Neuron (in vitro differentiated cells): ENCODE results near the gene CPEB1.
A peak's percentile ranks its signal among the peaks of the same experiment; 100 is the strongest.

Experiments used
- H2AFZ ChIP-seq: one replicate; pipeline ENCODE4 v1.6.1; 2013; ENCODE audit warnings: low read depth, mild to moderate bottlenecking, inconsistent platforms, low read length, moderate library complexity
- H3K27me3 ChIP-seq: one replicate; pipeline ENCODE4 v1.6.1; 2013; ENCODE audit warnings: low read length; ENCODE audit not compliant: insufficient read depth
- H3K36me3 ChIP-seq: one replicate; pipeline ENCODE4 v1.6.1; 2013; ENCODE audit warnings: low read length; ENCODE audit not compliant: insufficient read depth
- H3K4me1 ChIP-seq: one replicate; pipeline ENCODE4 v1.6.1; 2013; ENCODE audit warnings: low read length; ENCODE audit not compliant: insufficient read depth
- H3K4me3 ChIP-seq: 2 replicates; pipeline ENCODE4 v1.5.1; 2013; ENCODE audit warnings: mild to moderate bottlenecking, low read length, moderate library complexity
- H3K9me3 ChIP-seq: one replicate; pipeline ENCODE4 v1.6.1; 2013; ENCODE audit warnings: low read length

The CPEB1 gene

GRCh38 chr15:82662641-82663040 lies 15.5 kb upstream of the CPEB1 start:
- H3K4me3 ChIP-seq, result no peak overlapping the region
- peaks cover 7% of the 10 kb centered on the region for H3K36me3 ChIP-seq
- H3K27me3 ChIP-seq, result no peaks in the 10 kb centered on the region

DNA sequence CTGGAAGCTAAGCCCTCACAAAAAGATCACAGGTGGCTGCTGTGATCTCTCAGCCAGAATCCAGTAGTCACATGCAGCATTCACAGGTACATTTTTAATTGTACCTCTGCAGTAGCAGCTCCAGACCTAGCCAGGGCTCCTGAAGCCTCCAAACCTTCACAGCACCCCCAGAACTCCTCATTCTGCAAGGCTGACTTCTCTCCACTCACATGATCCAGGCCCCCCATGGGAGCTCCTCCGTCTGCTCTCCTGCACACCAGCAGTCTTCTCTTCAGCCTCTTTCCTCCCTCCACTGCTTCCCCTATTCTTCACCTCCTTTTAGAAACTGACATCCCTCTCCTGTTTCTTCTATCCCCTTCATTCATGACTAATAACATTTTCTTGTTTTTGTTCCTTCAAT lies 13.2 kb upstream of the CPEB1 start:
- no peaks in the 10 kb centered on the region for H3K27me3 ChIP-seq
- H3K4me1 ChIP-seq, result no peaks in the 10 kb centered on the region
- H3K36me3 ChIP-seq, result peaks cover 7% of the 10 kb centered on the region
- no peak overlapping the region for H2AFZ ChIP-seq
- no peaks in the 10 kb centered on the region for H3K9me3 ChIP-seq
- H3K4me3 ChIP-seq, result no peak overlapping the region

More at GRCh38 chr15:82662641-82663040, 15.5 kb upstream of the CPEB1 start:
- Histone ChIP-seq H3K9me3 (no peaks in the 10 kb centered on the region), H3K4me1 (no peaks in the 10 kb centered on the region), H2AFZ (no peak overlapping the region)

GRCh38 chr15:82656641-82657266 lies 9.6 kb upstream of the CPEB1 start:
- H3K4me1 ChIP-seq, result no peaks in the 10 kb centered on the region
- H3K9me3 ChIP-seq, result no peaks in the 10 kb centered on the region
- H3K36me3 ChIP-seq, result peaks cover 4% of the 10 kb centered on the region
- H3K27me3 ChIP-seq, result no peaks in the 10 kb centered on the region
- no peak overlapping the region for H2AFZ ChIP-seq
- no peak overlapping the region for H3K4me3 ChIP-seq

- Histone ChIP-seq H3K4me1 (no peaks in the 10 kb centered on the region), H3K4me3 (no peak overlapping the region), H3K36me3 (peaks cover under 1% of the 10 kb centered on the region), H2AFZ (no peak overlapping the region), H3K27me3 (peaks cover under 1% of the 10 kb centered on the region), H3K9me3 (no peaks in the 10 kb centered on the region)
Observed at GRCh38 chr15:82655606-82656005, 8.4 kb upstream of the CPEB1 start.

DNA sequence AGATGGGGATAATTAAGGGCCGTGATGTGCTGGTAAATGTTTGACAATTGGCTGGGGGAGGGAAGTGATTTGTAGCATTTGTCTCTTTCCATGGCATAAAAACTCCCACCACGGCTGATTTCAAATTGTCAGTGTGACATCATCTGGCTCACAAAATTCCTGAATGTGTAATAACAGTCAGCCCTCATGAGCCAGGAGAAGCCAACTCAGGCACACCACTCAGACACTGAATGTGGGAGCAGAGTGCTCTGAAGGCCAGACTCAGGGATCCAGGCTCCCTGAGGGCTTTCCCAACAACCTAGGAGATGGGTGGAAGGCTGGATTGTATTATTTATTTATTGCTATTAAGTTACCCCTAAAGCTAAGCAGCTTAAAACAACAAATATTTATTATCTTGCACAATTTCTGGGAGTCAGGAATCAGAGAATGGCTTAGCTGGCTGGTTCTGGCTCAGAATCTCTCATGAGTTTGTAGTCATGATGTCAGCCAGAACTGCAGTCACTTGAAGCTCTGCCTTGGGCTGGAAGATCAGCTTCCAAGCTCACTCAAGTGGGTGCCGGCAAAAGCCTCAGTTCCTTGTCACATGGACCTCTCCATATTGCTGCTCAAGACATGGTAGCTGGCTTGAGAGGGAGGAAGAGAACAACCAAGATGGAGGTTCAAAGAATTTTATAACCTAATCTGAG lies 6.5 kb upstream of the CPEB1 start:
- H3K4me3 ChIP-seq, result no peak overlapping the region
- H3K9me3 ChIP-seq, result no peaks in the 10 kb centered on the region

GRCh38 chr15:82651708-82652107 lies 4.5 kb upstream of the CPEB1 start:
- Histone ChIP-seq H3K4me3 (no peak overlapping the region), H3K27me3 (peaks cover 32% of the 10 kb centered on the region), H3K36me3 (no peaks in the 10 kb centered on the region), H3K9me3 (peaks cover 3% of the 10 kb centered on the region), H3K4me1 (peaks cover 6% of the 10 kb centered on the region), H2AFZ (no peak overlapping the region)

More for the DNA sequence above, 6.5 kb upstream of the CPEB1 start:
- Histone ChIP-seq H3K4me1 (no peaks in the 10 kb centered on the region), H2AFZ (no peak overlapping the region), H3K27me3 (peaks cover 20% of the 10 kb centered on the region), H3K36me3 (no peaks in the 10 kb centered on the region)

- Histone ChIP-seq H3K36me3 (no peaks in the 10 kb centered on the region), H2AFZ (no peak overlapping the region), H3K4me3 (no peak overlapping the region), H3K27me3 (peaks cover 47% of the 10 kb centered on the region), H3K9me3 (peaks cover 3% of the 10 kb centered on the region), H3K4me1 (peaks cover 6% of the 10 kb centered on the region)
Observed at GRCh38 chr15:82650046-82650670, 3.0 kb upstream of the CPEB1 start.

- Histone ChIP-seq H3K36me3 (no peaks in the 10 kb centered on the region), H3K9me3 (peaks cover 3% of the 10 kb centered on the region), H3K4me1 (peaks cover 6% of the 10 kb centered on the region), H3K27me3 (peaks cover 54% of the 10 kb centered on the region), H2AFZ (no peak overlapping the region), H3K4me3 (no peak overlapping the region)
Observed at GRCh38 chr15:82649226-82649999, 2.2 kb upstream of the CPEB1 start.

- Histone ChIP-seq H3K9me3 (peaks cover 3% of the 10 kb centered on the region), H2AFZ (peak overlapping the region; percentile 99), H3K4me1 (peaks cover 8% of the 10 kb centered on the region), H3K27me3 (peaks cover 59% of the 10 kb centered on the region), H3K36me3 (no peaks in the 10 kb centered on the region), H3K4me3 (peak overlapping the region; percentile 44)
Observed at GRCh38 chr15:82648257-82649103, 1.3 kb upstream of the CPEB1 start.

DNA sequence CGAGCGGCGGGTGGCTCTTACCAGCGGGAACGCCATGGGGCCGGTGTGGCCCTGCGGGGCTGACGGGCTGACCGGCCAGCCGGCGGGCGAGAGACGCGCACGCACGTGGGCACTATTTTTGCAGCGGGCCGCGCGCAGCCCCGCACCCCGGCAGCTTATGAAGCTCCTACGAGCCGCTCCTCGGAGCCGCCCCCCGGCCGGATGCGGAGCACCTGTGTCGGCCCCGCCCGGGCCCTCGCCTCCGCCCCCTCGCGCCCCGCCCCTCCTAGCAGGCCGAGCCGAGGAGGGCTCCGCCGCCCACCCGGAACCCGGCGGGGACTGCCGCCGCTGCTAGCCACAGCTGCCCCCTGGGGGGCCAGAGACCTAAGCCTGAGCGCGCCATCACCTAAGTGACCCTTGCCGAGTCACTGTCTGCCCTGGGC lies 683 bp upstream of the CPEB1 start:
- Histone ChIP-seq H3K36me3 (no peaks in the 10 kb centered on the region), H3K27me3 (peaks cover 64% of the 10 kb centered on the region), H3K4me1 (peaks cover 8% of the 10 kb centered on the region), H3K9me3 (peaks cover 3% of the 10 kb centered on the region), H3K4me3 (peak overlapping the region; percentile 44), H2AFZ (peak overlapping the region; percentile 99)

DNA sequence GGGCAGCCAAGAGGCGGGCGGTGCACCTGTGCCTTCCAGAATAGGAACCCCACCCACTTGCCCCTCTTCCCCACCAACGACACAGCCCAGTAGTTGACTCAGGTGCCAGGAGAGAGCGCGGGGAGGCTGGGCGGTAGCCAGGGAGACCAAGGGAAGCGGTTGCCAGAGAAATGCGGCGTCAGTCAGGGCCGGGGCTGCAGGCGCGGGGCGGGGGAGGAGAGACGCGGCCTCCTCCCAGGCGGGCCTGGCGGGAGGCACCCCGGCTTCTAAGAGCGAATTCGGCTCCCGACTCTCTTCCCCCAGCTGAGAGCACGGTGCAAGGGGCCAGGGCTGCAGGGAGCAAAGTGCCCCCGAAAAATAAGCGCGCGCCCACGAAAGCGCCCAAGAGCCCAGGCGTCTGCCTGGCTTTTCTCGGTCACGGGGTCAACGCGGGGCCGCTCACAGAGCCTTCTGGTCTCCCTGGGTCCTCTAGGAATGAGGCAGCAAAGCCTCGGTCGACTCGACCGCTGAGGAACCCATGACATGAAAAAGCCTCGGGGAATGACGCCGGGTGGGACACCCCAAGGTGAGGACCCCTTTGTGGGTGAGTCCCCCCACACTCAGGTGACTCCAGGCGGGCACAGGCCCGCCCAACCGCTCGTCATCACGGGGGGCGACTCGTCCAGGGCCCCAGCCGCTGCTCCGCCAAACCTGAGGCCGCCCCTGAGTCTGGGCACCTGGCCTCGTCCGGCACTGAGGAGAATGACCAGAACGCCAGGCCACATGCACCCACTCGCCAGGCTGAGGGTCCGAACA lies 716 bp downstream of the CPEB1 start:
- Histone ChIP-seq H3K27me3 (peaks cover 75% of the 10 kb centered on the region), H3K9me3 (peaks cover 3% of the 10 kb centered on the region), H3K4me1 (peaks cover 8% of the 10 kb centered on the region), H2AFZ (no peak overlapping the region), H3K4me3 (no peak overlapping the region), H3K36me3 (no peaks in the 10 kb centered on the region)
